Prostate gland (tissue), 1 donor: ENCODE measurements around the gene POLR3B.

Experiments
- POLR2A ChIP-seq: fragments of 450-650 bp; IDR thresholded peaks from one replicate; pipeline ENCODE4 v1.6.1; 2016; ENCODE audit warnings: antibody characterized with exemption, mild to moderate bottlenecking
- POLR2AphosphoS5 ChIP-seq: sonication (generic); formaldehyde crosslinking; IDR thresholded peaks from one replicate; pipeline ENCODE4 v1.6.1; 2017; ENCODE audit warnings: antibody characterized with exemption

- TF ChIP-seq POLR2A (no peak), POLR2AphosphoS5 (no peak)
Observed at GRCh38 chr12:106332536-106332935, 25.0 kb upstream of the POLR3B start.
